GM12865 (cell line): ENCODE results near the gene GLCE.

Source experiments
- DNase-seq: peaks from one replicate; pipeline ENCODE4 v3.0.0; 2010; ENCODE audit warnings: low read depth
- H3K4me3 ChIP-seq: 2 replicates; pipeline ENCODE4 v1.5.1; 2011; ENCODE audit warnings: mild to moderate bottlenecking, low read depth, low read length, control low read depth
- CTCF ChIP-seq: IDR thresholded peaks from 2 replicates; pipeline ENCODE4 v1.5.1; 2011; ENCODE audit warnings: low read length, control low read depth, low read depth, inconsistent platforms; ENCODE audit not compliant: insufficient read depth; ENCODE audit errors: missing control alignments

GLCE gene

GRCh38 chr15:69314131-69314530 is 153.7 kb downstream of the GLCE start:
- DNase-seq: no peak

GRCh38 chr15:69314736-69315135 is 154.3 kb downstream of the GLCE start:
- DNase-seq: no peak
- TF ChIP-seq CTCF: no peak
- H3K4me3 ChIP-seq: no peak overlapping the region

More at GRCh38 chr15:69314131-69314530, 153.7 kb downstream of the GLCE start:
- TF ChIP-seq CTCF: no peak
- H3K4me3 ChIP-seq: no peak overlapping the region

GRCh38 chr15:69315402-69316110 is 155.1 kb downstream of the GLCE start:
- DNase-seq: no peak
- no peak for TF ChIP-seq CTCF

GRCh38 chr15:69316291-69316690 is 155.9 kb downstream of the GLCE start:
- DNase-seq: no peak
- TF ChIP-seq CTCF: no peak
- no peak overlapping the region for H3K4me3 ChIP-seq

More at GRCh38 chr15:69315402-69316110, 155.1 kb downstream of the GLCE start:
- H3K4me3 ChIP-seq: no peak overlapping the region

- H3K4me3 ChIP-seq: no peak overlapping the region
- no peak for DNase-seq
- no peak for TF ChIP-seq CTCF
Measured at GRCh38 chr15:69317392-69317841, 157.0 kb downstream of the GLCE start.

- no peak for TF ChIP-seq CTCF
- H3K4me3 ChIP-seq: no peak overlapping the region
- DNase-seq: no peak
Measured at GRCh38 chr15:69318033-69318432, 157.6 kb downstream of the GLCE start.
